HepG2 (cell line): ENCODE data around the gene OCLN. TPM values are rescaled to one million over a fixed set of nuclear protein-coding genes. Genes with fewer than 3 reads are reported as not detected.
"Not testable (repeated sequence)": the region's sequence is repeated elsewhere in the genome, so short reads cannot be mapped to it uniquely, and the experiment has no call there.

Experiments used
- ATAC-seq: fragments of 200-7000 bp; cut with Tn5 transposase; 3 replicates; pipeline ENCODE4 v1.9.1; 2020; ENCODE audit warnings: mild to moderate bottlenecking, moderate library complexity
- BruUV-seq: library from RNA; stranded (reverse); fragments of 400-500 nt; replicated peaks from 2 replicates; lab custom pipeline; 2021; lab: Mats Ljungman, UMichigan
- CTCF ChIA-PET: fragments of 300-600 bp; formaldehyde crosslinking; extraction: SDS; loops from one replicate; lab custom pipeline; 2021; ENCODE audit warnings: low total read pairs, inconsistent platforms, low intra/inter-chr PET ratio; lab: Yijun Ruan, JAX
- POLR2A ChIA-PET: fragments of 350-600 bp; sonication (Branson Sonifier 250); formaldehyde crosslinking; loops from one replicate; lab custom pipeline; 2020; ENCODE audit warnings: antibody characterized with exemption, inconsistent platforms; lab: Yijun Ruan, JAX
- DNase-seq: peaks from one replicate; pipeline ENCODE4 v3.0.0-alpha.2; 2015; ENCODE audit warnings: low spot score
- FAIRE-seq: peaks from 3 replicates; lab custom pipeline; 2011; peaks lifted over from hg19 to GRCh38; lab: Jason Lieb, UNC
- H2AFZ ChIP-seq: one replicate; pipeline ENCODE4 v1.6.1; 2011; ENCODE audit warnings: low read length, inconsistent platforms
- H3K27ac ChIP-seq: fragments of 300-600 bp; 3 replicates; pipeline ENCODE4 v1.8.0; 2011; ENCODE audit warnings: mixed run types, mild to moderate bottlenecking, mixed read lengths, low read length, inconsistent platforms; ENCODE audit not compliant: insufficient read depth; ENCODE audit errors: extremely low read length
- H3K27me3 ChIP-seq, 2 experiments: fragments of 200-600 bp in 1 of 2; 2 replicates in 1 of 2; 3 replicates in 1 of 2; pipeline versions ENCODE4 v1.6.0 to v1.8.0; 2011; ENCODE audit warnings: low read length in 2 of 2, mild to moderate bottlenecking in 2 of 2, moderate library complexity in 2 of 2, inconsistent platforms in 1 of 2; ENCODE audit not compliant: insufficient read depth in 2 of 2, control insufficient read depth in 1 of 2
- H3K36me3 ChIP-seq, 2 experiments: fragments of 200-600 bp in 1 of 2; replicated peaks in 1 of 2; 2 replicates in 1 of 2; 3 replicates in 1 of 2; pipeline versions ENCODE4 v1.5.1 to v1.8.0; 2011; ENCODE audit warnings: low read length in 2 of 2, inconsistent platforms in 1 of 2; ENCODE audit not compliant: insufficient read depth in 2 of 2, control insufficient read depth in 1 of 2
- H3K4me1 ChIP-seq: 2 replicates; pipeline ENCODE4 v1.5.1; 2012; ENCODE audit warnings: low read length, inconsistent platforms; ENCODE audit not compliant: insufficient read depth
- H3K4me2 ChIP-seq: 2 replicates; pipeline ENCODE4 v1.6.0; 2011; ENCODE audit warnings: low read depth, low read length, inconsistent platforms
- H3K4me3 ChIP-seq, 3 experiments: fragments of 200-600 bp in 1 of 3; sonication (generic), shearing (Covaris generic) in 1 of 3; replicated peaks in 1 of 3; 2 replicates each; pipeline ENCODE4 v1.5.1; 2011 to 2016; ENCODE audit warnings: low read length in 3 of 3, inconsistent platforms in 2 of 3, low read depth in 2 of 3, mild to moderate bottlenecking in 2 of 3, control low read depth in 1 of 3, mixed read lengths in 1 of 3; ENCODE audit not compliant: insufficient read depth in 1 of 3
- H3K79me2 ChIP-seq: one replicate; pipeline ENCODE4 v1.6.1; 2011; ENCODE audit warnings: low read length, inconsistent platforms; ENCODE audit not compliant: insufficient read depth
- H3K9ac ChIP-seq: 2 replicates; pipeline ENCODE4 v1.6.0; 2011; ENCODE audit warnings: mild to moderate bottlenecking, low read depth, low read length, inconsistent platforms; ENCODE audit not compliant: insufficient read depth
- H3K9me3 ChIP-seq: 2 replicates; pipeline ENCODE4 v1.5.1; 2012; ENCODE audit warnings: mild to moderate bottlenecking, low read length
- H4K20me1 ChIP-seq: 2 replicates; pipeline ENCODE4 v1.6.0; 2011; ENCODE audit warnings: inconsistent platforms, mild to moderate bottlenecking, low read length, moderate library complexity; ENCODE audit not compliant: insufficient read depth
- CBX1 ChIP-seq: IDR thresholded peaks from one replicate; pipeline ENCODE4 v1.6.1; 2016; ENCODE audit warnings: antibody characterized with exemption, low read depth
- CREM ChIP-seq, 2 experiments: sonication (generic) in 1 of 2; formaldehyde crosslinking in 1 of 2; IDR thresholded peaks; 2 replicates each; pipeline versions ENCODE4 v1.4.0 to v1.6.1; 2016 to 2020; ENCODE audit warnings: antibody characterized with exemption in 1 of 2, mild to moderate bottlenecking in 1 of 2, missing genetic modification reagents in 1 of 2
- MATR3 ChIP-seq: sonication (generic); formaldehyde crosslinking; IDR thresholded peaks from 2 replicates; pipeline ENCODE4 v1.4.0; 2020; ENCODE audit warnings: missing genetic modification reagents
- MEIS1 ChIP-seq: sonication (generic); formaldehyde crosslinking; IDR thresholded peaks from 2 replicates; pipeline ENCODE4 v1.9.0; 2021; ENCODE audit warnings: mild to moderate bottlenecking, missing genetic modification reagents, moderate library complexity, borderline replicate concordance
- PHB2 ChIP-seq: fragments of 450-650 bp; IDR thresholded peaks from 2 replicates; pipeline ENCODE4 v1.6.1; 2018; ENCODE audit not compliant: partially characterized antibody
- TCF7L2 ChIP-seq: IDR thresholded peaks from 2 replicates; pipeline ENCODE4 v1.6.1; 2011; ENCODE audit warnings: mild to moderate bottlenecking, low read depth, low read length, moderate library complexity
- ZBTB7A ChIP-seq: sonication (generic); formaldehyde crosslinking; IDR thresholded peaks from 2 replicates; pipeline ENCODE4 v1.8.0; 2022; ENCODE audit warnings: mild to moderate bottlenecking, missing genetic modification reagents
- ZIK1 ChIP-seq: sonication (generic); formaldehyde crosslinking; IDR thresholded peaks from 2 replicates; pipeline ENCODE4 v1.5.0; 2020; ENCODE audit warnings: mild to moderate bottlenecking, low read depth, missing genetic modification reagents, borderline replicate concordance
- ZNF589 ChIP-seq: sonication (generic); formaldehyde crosslinking; conservative IDR thresholded peaks from 2 replicates; pipeline ENCODE4 v1.8.0; 2022; ENCODE audit warnings: mild to moderate bottlenecking, moderate library complexity, missing genetic modification reagents
- WGBS: methylation state at CpG from one replicate; pipeline ENCODE4 v1.1.6; 2017; ENCODE audit warnings: low lambda C conversion rate; 5-methylcytosine and 5-hydroxymethylcytosine counted together
- in situ Hi-C: cut with HindIII; loops from 2 replicates; pipeline ENCODE4 v1.10.0; 2017; ENCODE audit warnings: low pct_unique_long_range_greater_than_20kb; ENCODE audit not compliant: extremely low pct_ligation_motif_present
- intact Hi-C: fragments of 100-400 bp; cut with micrococcal nuclease; formaldehyde crosslinking; loops from one replicate; pipeline ENCODE4 v1.10.0; 2022; ENCODE audit not compliant: unreplicated experiment
- polyA plus RNA-seq, 8 experiments: library from polyadenylated mRNA; depleted of rRNA in 3 of 8; stranded (reverse) in 7 of 8; unstranded in 1 of 8; fragments of >200 nt; fragmentation: Illumina TruSeq in 4 of 8; extraction: Trizol in 4 of 8; gene quantifications; 2 replicates each; pipeline versions ENCODE4 v1.2.1 to v1.2.3, GENCODE V29; 2011 to 2016; ENCODE audit warnings: low read depth in 4 of 8, missing spikeins in 1 of 8, mixed read lengths in 1 of 8; ENCODE audit not compliant: insufficient read depth in 1 of 8
- total RNA-seq, 5 experiments: library from RNA; depleted of rRNA; stranded (reverse); fragments of >200 nt; fragmentation: Illumina TruSeq; extraction: Trizol; gene quantifications; 2 replicates each; pipeline ENCODE4 v1.2.3, GENCODE V29; 2016; ENCODE audit warnings: low read depth in 1 of 5
- TF ChIP-seq, protein P1 (sequence below): sonication (generic); formaldehyde crosslinking; IDR thresholded peaks from 2 replicates; pipeline ENCODE4 v1.5.1; 2020; ENCODE audit warnings: mild to moderate bottlenecking, moderate library complexity, missing genetic modification reagents
- TF ChIP-seq, protein P2 (sequence below): sonication (generic); formaldehyde crosslinking; IDR thresholded peaks from 2 replicates; pipeline ENCODE4 v1.5.0; 2020; ENCODE audit warnings: missing genetic modification reagents
- TF ChIP-seq, protein P3 (sequence below): sonication (generic); formaldehyde crosslinking; IDR thresholded peaks from 2 replicates; pipeline ENCODE4 v1.8.1; 2022; ENCODE audit warnings: low read depth, mild to moderate bottlenecking, missing genetic modification reagents

The OCLN gene
- total and polyA plus RNA-seq, 2 of the 13 experiments (the other 11 are each of a cell fraction or from before 2014, with no cell fraction given): 24.1 to 34.8 TPM

DNA sequence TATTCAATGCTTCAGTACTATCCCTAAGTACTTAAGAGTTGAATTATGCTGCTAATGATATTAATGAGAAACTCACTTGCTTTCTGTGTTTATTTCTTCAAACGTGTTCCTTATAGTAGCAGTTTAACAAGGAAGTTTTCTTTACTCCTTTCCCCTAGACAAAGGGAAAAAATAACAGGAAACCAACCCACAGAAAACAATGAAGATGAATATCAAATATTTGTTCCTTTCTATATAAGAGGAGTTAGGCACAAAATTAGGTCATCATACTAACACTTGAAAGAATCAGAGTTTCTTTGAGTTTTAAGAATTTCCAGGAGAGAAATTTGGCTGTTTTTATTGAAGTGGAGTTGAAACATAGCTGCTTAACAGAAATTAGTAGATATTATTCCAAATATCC lies 15.4 kb upstream of the OCLN start (continued):
- TF ChIP-seq CREM (IDR thresholded peaks at IDR 0.05): no peak
- TF ChIP-seq CREM (CRISPR knock-in tag; IDR thresholded peaks at IDR 0.05): no peak
- no peak for TF ChIP-seq PHB2
- TF ChIP-seq CBX1: no peak

DNA sequence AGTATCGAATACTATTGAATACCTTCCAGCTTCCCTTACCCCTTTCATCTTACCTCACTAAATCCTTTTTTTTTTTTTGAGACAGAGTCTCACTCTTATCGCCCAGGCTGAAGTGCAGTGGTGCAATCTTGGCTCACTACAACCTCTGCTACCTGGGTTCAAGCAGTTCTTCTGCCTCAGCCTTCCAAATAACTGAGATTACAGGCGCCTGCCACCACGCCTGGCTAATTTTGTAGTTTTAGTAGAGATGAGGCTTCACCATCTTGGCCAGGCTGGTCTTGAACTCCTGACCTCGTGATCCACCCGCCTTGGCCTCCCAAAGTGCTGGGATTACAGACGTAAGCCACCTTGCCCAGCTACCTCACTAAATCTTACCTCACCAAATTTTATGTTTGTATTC lies 14.3 kb upstream of the OCLN start:
- H3K4me2 ChIP-seq, H3K9me3 ChIP-seq, CTCF ChIA-PET, H3K27me3 ChIP-seq, H3K36me3 ChIP-seq, H4K20me1 ChIP-seq, ATAC-seq, H3K9ac ChIP-seq, FAIRE-seq, H2AFZ ChIP-seq, H3K4me3 ChIP-seq, H3K79me2 ChIP-seq, POLR2A ChIA-PET, H3K27ac ChIP-seq, BruUV-seq, in situ Hi-C loops, DNase-seq: not testable (repeated sequence)
- WGBS: 42% methylated on average over 7 of the region's 7 CpGs
- H3K4me1 ChIP-seq: peaks cover 12% of the 10 kb centered on the region
- intact Hi-C loops: loop anchor here (1.0 kb wide), 1 partner anchor 54 kb away; no protein-coding TSS in a partner anchor

DNA sequence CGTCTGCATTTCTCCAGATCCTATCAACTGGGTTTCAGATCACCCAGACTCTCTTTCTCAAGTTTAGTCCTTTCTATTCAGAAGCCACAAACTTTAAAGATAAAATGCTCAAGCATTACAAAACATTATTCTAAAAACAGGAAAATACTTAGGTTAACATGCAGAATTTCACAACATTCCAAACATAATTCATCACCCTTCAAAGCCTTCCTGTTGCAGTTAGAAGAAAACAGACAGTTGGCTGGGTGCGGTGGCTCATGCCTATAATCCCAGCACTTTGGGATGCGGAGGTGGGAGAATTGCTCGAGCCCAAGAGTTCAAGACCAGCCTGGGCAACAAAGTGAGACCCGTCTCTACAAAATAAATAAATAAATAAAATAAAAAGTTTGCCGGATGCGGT lies 7.7 kb upstream of the OCLN start:
- Histone ChIP-seq H3K36me3 (no peaks in the 10 kb centered on the region), H3K4me1 (peaks cover 38% of the 10 kb centered on the region), H2AFZ (no peak overlapping the region), H3K4me2 (no peak overlapping the region), H3K9me3 (no peaks in the 10 kb centered on the region), H4K20me1 (no peaks in the 10 kb centered on the region), H3K4me3 (no peak overlapping the region), H3K27ac (no peak overlapping the region), H3K79me2 (no peaks in the 10 kb centered on the region), H3K27me3 (no peaks in the 10 kb centered on the region), H3K9ac (no peak overlapping the region)
- ChIA-PET POLR2A (no interaction called here), CTCF (no interaction called here)
- DNase-seq (peak; percentile 24), ATAC-seq (no peak), FAIRE-seq (no peak)
- 26% methylated on average over 7 of the region's 7 CpGs for WGBS
- intact Hi-C loops: no loop called here
- in situ Hi-C loops: no loop called here
- no TSS peak for BruUV-seq
- TF ChIP-seq MEIS1: no peak
- TF ChIP-seq, protein P1, sequence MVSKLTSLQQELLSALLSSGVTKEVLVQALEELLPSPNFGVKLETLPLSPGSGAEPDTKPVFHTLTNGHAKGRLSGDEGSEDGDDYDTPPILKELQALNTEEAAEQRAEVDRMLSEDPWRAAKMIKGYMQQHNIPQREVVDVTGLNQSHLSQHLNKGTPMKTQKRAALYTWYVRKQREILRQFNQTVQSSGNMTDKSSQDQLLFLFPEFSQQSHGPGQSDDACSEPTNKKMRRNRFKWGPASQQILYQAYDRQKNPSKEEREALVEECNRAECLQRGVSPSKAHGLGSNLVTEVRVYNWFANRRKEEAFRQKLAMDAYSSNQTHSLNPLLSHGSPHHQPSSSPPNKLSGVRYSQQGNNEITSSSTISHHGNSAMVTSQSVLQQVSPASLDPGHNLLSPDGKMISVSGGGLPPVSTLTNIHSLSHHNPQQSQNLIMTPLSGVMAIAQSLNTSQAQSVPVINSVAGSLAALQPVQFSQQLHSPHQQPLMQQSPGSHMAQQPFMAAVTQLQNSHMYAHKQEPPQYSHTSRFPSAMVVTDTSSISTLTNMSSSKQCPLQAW: no peak
- TF ChIP-seq, protein P2, sequence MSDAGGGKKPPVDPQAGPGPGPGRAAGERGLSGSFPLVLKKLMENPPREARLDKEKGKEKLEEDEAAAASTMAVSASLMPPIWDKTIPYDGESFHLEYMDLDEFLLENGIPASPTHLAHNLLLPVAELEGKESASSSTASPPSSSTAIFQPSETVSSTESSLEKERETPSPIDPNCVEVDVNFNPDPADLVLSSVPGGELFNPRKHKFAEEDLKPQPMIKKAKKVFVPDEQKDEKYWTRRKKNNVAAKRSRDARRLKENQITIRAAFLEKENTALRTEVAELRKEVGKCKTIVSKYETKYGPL: no peak
- no peak for TF ChIP-seq TCF7L2
- no peak for TF ChIP-seq MATR3 (CRISPR knock-in tag)
- TF ChIP-seq ZNF589 (CRISPR knock-in tag): no peak
- TF ChIP-seq ZBTB7A: no peak
- TF ChIP-seq, protein P3, sequence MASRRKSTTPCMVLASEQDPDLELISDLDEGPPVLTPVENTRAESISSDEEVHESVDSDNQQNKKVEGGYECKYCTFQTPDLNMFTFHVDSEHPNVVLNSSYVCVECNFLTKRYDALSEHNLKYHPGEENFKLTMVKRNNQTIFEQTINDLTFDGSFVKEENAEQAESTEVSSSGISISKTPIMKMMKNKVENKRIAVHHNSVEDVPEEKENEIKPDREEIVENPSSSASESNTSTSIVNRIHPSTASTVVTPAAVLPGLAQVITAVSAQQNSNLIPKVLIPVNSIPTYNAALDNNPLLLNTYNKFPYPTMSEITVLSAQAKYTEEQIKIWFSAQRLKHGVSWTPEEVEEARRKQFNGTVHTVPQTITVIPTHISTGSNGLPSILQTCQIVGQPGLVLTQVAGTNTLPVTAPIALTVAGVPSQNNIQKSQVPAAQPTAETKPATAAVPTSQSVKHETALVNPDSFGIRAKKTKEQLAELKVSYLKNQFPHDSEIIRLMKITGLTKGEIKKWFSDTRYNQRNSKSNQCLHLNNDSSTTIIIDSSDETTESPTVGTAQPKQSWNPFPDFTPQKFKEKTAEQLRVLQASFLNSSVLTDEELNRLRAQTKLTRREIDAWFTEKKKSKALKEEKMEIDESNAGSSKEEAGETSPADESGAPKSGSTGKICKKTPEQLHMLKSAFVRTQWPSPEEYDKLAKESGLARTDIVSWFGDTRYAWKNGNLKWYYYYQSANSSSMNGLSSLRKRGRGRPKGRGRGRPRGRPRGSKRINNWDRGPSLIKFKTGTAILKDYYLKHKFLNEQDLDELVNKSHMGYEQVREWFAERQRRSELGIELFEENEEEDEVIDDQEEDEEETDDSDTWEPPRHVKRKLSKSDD: no peak
- TF ChIP-seq ZIK1: no peak
